ENCODE results near the gene ARMC6.

Gene ARMC6

DNA sequence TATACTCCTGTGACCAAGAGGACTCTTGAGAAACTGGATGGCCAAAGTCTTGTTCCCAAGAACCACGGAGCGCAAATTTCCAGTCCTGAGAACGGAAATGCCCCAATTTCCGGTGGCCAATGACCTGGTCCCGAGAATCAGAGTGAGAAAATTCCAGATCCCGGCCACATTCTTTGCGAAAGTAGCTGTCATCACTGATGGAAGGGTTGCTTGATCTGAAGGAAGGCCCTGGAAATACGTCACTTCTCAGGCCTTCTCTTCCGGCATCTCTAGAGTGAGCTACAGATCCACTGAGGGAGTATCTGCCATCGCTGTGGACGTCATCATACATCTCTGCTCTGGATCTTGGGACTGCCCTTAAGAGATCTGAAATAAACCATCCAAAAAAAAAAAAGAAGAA lies 7.5 kb upstream of the ARMC6 start:
- no peaks in the 10 kb centered on the region for H3K9me3 ChIP-seq
- TF ChIP-seq CTCF (IDR thresholded peaks at IDR 0.05) = no peak
- H3K27me3 ChIP-seq = no peaks in the 10 kb centered on the region
- H3K4me3 ChIP-seq = no peak overlapping the region
- H3K36me3 ChIP-seq = peaks cover 38 to 90% (median 74%) of the 10 kb centered on the region in 3 donors
- intact Hi-C loops (cut with DNase I; ENCODE audit: low total_unique reads) = no loop called here
- H3K27ac ChIP-seq = no peak overlapping the region
- H3K4me1 ChIP-seq = no peaks in the 10 kb centered on the region
- DNase-seq = no peak

GRCh38 chr19:19026299-19026971 lies 7.0 kb upstream of the ARMC6 start:
- no peak overlapping the region for H3K4me3 ChIP-seq
- H3K9me3 ChIP-seq = no peaks in the 10 kb centered on the region
- TF ChIP-seq CTCF (IDR thresholded peaks at IDR 0.05) = no peak
- no peak overlapping the region for H3K27ac ChIP-seq
- no peaks in the 10 kb centered on the region for H3K27me3 ChIP-seq
- intact Hi-C loops (cut with DNase I; ENCODE audit: low total_unique reads) = no loop called here
- DNase-seq = peak in 1 of 2 donors; percentile 26
- H3K4me1 ChIP-seq = peaks cover 0 to 5% (median 2%) of the 10 kb centered on the region in 4 donors
- peaks cover 38 to 92% (median 74%) of the 10 kb centered on the region in 3 donors for H3K36me3 ChIP-seq

DNA sequence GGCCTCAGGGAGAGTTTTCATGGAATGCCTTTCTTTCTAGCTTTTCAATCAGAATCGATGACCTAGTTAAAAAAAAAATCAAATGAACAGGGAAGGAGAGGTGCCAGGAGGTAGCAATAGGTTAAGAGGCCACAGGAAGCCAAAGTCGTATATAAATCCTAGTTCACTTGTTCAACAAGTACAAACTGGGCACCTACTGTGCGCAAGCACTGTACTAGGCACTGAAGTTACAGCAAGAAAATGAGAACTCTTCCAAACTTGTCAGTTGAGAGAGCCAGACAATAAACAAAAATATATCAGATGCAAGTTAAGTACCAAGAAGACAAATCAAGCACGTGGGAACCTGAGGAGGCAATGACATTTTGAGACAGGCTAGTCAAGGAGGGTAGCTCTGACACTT lies 6.2 kb upstream of the ARMC6 start:
- TF ChIP-seq CTCF (IDR thresholded peaks at IDR 0.05) = no peak
- peaks cover 38 to 88% (median 74%) of the 10 kb centered on the region in 3 donors for H3K36me3 ChIP-seq
- no peaks in the 10 kb centered on the region for H3K9me3 ChIP-seq
- no peaks in the 10 kb centered on the region for H3K27me3 ChIP-seq
- no peak overlapping the region for H3K27ac ChIP-seq
- H3K4me3 ChIP-seq = no peak overlapping the region
- peaks cover 0 to 12% (median 7%) of the 10 kb centered on the region in 4 donors for H3K4me1 ChIP-seq
- intact Hi-C loops (cut with DNase I; ENCODE audit: low total_unique reads) = no loop called here
- DNase-seq = no peak

- no peak overlapping the region for H3K27ac ChIP-seq
- intact Hi-C loops (cut with DNase I; ENCODE audit: low total_unique reads) = no loop called here
- H3K4me1 ChIP-seq = peaks cover 0 to 19% (median 13%) of the 10 kb centered on the region in 4 donors
- TF ChIP-seq CTCF (IDR thresholded peaks at IDR 0.05) = no peak
- no peaks in the 10 kb centered on the region for H3K27me3 ChIP-seq
- no peak for DNase-seq
- H3K36me3 ChIP-seq = peaks cover 38 to 75% (median 61%) of the 10 kb centered on the region in 3 donors
- H3K4me3 ChIP-seq = no peak overlapping the region
- no peaks in the 10 kb centered on the region for H3K9me3 ChIP-seq
Measured at GRCh38 chr19:19028526-19028925, 4.9 kb upstream of the ARMC6 start.

- intact Hi-C loops (cut with DNase I; ENCODE audit: low total_unique reads) = no loop called here
- H3K27me3 ChIP-seq = no peaks in the 10 kb centered on the region
- H3K36me3 ChIP-seq = peaks cover 13 to 42% (median 27%) of the 10 kb centered on the region in 3 donors
- TF ChIP-seq CTCF (IDR thresholded peaks at IDR 0.05) = no peak
- peak overlapping the region; percentile 79 to 86 for H3K4me3 ChIP-seq
- DNase-seq = no peak
- H3K9me3 ChIP-seq = no peaks in the 10 kb centered on the region
- peaks cover 0 to 29% (median 22%) of the 10 kb centered on the region in 4 donors for H3K4me1 ChIP-seq
- H3K27ac ChIP-seq = peak overlapping the region; percentile 85 to 91
Measured at GRCh38 chr19:19031891-19032290, 1.5 kb upstream of the ARMC6 start.

All from tibial artery (tissue), 4 donors.